ENCODE results near the gene SMC4.
A peak's percentile ranks its signal among the peaks of the same experiment; 100 is the strongest.
"Not testable (repeated sequence)": the region's sequence is repeated elsewhere in the genome, so short reads cannot be mapped to it uniquely, and the experiment has no call there.

SMC4 gene

DNA sequence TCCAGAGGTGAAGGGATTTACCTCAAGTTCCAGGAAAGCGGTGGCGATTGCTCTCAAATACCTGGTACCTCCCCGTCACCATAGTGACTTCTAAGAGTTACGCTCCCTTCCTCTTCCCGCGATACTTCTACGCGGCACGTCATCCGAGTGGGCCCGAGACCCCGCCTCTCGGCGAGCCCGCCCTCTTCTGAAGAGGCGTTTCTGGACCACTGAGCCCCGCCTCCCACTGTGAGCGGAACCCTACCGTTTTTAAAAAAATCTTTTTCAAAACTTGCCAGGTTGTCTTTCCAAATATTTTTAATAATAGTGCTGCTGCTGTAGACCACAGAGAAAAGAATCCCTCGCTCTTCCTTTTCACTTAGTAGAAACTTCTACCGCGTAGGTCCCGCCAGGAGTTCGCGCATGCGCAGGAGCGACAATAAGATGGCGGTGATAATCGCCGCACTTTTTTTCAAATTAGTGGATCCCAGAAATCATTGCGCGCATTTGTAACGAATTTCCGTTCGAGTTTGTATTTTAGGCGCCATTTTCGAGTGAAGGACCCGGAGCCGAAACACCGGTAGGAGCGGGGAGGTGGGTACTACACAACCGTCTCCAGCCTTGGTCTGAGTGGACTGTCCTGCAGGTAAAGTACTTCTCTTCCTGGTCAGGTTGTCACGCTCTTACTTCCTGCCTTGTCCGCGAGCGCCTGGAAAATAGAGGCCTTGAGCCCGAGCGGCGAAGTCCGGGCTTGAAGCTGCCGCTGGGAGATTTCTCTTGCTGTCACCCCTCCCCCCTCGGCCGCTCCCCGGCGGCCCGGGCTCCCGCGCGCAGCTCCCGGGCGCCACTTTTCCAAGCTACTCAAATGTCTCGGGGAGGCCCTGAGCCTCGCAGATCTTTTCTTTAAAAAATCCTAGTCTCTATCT lies at the start of gene SMC4, which contains the start of gene IFT80:
Gene SMC4, plus strand, starts transcription at position 526 of the 905 bp plus-strand sequence. CDS start 1,177 bp downstream, outside the sequence.
Gene IFT80, minus strand, starts transcription at position 101 of the 905 bp plus-strand sequence. CDS start 14,625 bp downstream, outside the sequence.
- DNase-seq: peak; percentile 96

DNA sequence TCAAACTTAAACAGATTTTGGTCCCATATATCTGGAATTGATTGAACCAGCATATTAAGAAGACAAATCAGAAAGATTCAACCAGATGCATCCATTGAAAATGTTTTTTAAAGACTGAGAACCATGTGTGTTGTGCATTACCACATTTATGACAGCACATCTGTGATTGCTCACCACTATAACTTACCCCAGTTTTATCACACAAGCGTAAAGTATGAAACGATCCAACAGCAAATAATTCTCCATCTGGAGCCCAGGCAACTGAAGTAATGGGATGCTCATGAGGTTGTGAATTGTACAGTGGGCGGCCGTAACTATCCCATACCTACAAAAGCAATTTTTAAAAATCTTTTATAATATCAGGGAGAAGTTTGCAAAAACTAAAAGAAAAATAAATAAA lies 43.6 kb upstream of the SMC4 start:
- DNase-seq: no peak

GRCh38 chr3:160362896-160363295 lies 36.6 kb upstream of the SMC4 start:
- DNase-seq: not testable (repeated sequence)

DNA sequence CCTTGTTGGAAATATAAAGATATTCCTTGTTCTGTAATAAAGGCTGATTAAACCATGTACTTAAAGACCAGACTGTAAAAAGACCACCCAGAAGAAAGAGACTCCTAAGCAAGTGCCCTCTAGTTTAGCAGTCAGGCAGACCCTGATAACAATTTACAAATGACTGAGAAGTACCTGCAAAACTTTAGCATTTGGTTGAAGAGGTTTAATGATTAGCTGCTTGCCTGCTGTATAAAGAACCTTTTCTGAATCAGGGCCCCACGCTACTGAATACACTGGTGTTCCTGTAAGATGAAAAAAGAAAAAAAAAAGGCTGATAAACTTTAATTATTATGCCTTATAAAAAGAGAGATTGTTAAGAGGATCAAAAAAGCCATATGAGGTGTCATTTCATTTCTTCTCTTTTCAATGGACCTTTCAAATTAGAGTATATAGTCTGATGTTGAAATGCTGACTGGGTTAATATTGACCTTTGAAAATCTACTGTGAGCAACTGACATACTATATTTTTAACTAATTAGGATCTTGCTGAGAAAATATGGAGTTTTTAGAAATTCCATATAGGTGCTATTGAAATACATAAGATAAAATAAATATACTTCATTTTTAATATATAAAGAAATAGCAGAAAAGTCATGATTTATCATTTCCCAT lies 33.5 kb upstream of the SMC4 start:
- DNase-seq: no peak

DNA sequence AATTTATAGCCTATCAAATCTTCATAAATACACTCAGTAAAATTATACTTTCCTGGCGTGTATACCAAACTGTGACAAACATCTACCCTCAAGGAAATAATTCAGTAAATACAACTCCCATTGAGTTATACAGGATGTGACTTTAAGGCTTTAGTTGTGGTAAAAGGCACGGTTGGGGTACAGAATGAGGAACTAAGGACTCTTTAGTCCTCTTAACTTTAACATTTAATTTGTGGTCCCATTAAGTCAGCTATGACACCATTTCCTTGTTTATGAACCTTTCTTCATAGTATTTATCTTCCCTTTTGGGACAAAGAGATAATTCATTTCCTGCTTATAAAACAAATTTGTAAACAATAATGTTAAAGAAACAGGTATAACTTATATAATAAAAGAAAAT lies 30.6 kb upstream of the SMC4 start:
- peak; percentile 6 for DNase-seq

GRCh38 chr3:160369784-160370183 lies 29.7 kb upstream of the SMC4 start:
- no peak for DNase-seq

- no peak for DNase-seq
These were observed 28.2 kb upstream of the SMC4 start for GRCh38 chr3:160370987-160371857.

GRCh38 chr3:160372780-160373179 lies 26.7 kb upstream of the SMC4 start:
- no peak for DNase-seq

DNA sequence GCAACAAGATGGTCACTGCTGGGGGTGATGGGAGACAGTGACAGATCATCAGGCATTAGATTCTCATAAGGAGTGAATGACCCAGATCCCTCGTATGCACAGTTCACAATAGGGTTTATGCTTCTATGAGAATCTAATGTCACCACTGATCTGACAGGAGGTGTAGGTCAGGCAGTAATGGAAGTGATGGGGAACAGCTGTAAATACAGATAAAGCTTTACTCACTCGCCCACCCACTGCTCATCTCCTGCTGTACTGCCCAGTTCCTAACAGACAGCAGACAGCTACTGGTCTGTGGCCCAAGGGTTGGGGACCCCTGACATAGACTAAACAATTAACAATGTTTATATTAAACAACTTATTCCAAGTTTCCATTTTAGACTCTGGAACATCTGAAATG lies 25.8 kb upstream of the SMC4 start:
- no peak for DNase-seq

- no peak for DNase-seq
These were observed 25.0 kb upstream of the SMC4 start for GRCh38 chr3:160374472-160374871.

GRCh38 chr3:160374925-160375324 lies 24.5 kb upstream of the SMC4 start:
- no peak for DNase-seq

GRCh38 chr3:160376681-160377080 lies 22.8 kb upstream of the SMC4 start:
- DNase-seq: no peak

DNA sequence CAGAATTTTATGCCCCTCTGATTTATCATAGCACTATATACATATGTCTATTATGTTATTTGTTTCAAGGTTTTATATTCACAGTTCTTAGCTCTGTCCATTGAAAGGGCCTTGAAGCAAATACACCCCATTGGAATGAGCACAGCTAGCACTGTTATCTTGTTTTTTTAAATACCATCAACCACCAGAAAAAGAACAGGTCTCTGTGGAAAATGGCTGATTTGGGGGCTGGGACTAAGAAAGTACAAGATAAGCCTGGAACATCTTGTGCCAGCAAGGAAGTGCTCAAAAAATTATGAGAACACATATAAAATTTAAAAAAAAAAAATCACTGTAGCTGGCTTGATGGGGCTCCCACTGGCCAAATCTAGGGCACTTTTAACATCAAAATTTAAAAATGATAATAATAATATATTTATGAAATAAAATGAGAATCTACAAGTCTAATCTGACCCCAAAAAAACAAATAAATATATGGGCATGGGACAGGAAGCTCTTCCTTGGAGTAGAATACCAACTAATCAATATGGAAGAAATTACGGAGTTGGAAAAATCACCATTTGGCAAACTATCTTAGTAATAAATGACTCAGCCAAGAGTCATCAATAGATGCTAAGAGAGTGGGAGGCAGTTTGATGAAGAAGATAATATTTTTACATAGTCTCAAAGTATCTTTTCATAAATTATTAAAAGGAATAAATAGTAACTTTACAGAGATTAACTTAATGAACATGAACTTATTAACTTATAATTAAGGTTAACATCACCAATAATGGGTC lies 20.9 kb upstream of the SMC4 start:
- DNase-seq: no peak

- no peak for DNase-seq
These were observed 19.7 kb upstream of the SMC4 start for GRCh38 chr3:160379628-160380214.

GRCh38 chr3:160381470-160381869 lies 18.0 kb upstream of the SMC4 start:
- no peak for DNase-seq

- DNase-seq: no peak
These were observed 14.7 kb upstream of the SMC4 start for GRCh38 chr3:160384639-160385318.

DNA sequence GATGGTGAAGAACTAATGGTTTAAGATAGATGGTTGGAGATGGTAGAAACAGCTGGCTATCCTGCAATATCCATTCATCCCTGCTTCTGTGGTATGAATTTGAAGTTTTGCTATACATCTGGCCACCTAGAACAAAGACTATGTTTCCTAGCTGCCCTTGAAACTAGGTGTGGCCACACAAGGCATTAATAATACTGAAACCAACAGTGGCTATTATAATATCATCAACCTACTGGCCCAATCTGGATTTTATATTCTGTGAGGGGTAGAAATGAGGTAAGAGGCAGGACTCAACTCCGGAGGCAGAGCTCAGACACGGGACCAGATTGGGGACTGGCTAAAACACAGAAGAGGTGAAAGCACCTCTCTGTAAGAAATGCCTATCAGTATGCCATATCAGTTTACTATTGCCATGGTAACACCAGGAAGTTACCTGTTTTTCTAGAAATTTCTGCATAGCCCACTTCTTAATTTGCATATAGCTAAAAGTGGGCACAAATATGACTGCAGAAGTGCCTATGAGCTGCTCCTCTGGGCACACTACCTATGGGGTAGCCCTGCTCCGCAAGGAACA lies 8.8 kb upstream of the SMC4 start:
- no peak for DNase-seq

- DNase-seq: no peak
These were observed 6.7 kb upstream of the SMC4 start for GRCh38 chr3:160392798-160393197.

- DNase-seq: no peak
These were observed 6.0 kb upstream of the SMC4 start for GRCh38 chr3:160393346-160394008.

- DNase-seq: no peak
These were observed 5.4 kb upstream of the SMC4 start for GRCh38 chr3:160394009-160394392.

Data from CD4-positive, alpha-beta T cell treated with Interleukin-17A for 4 hours (primary cell).